ENCODE measurements around the gene NHSL2.
A peak's percentile ranks its signal among the peaks of the same experiment; 100 is the strongest.

NHSL2 gene

DNA sequence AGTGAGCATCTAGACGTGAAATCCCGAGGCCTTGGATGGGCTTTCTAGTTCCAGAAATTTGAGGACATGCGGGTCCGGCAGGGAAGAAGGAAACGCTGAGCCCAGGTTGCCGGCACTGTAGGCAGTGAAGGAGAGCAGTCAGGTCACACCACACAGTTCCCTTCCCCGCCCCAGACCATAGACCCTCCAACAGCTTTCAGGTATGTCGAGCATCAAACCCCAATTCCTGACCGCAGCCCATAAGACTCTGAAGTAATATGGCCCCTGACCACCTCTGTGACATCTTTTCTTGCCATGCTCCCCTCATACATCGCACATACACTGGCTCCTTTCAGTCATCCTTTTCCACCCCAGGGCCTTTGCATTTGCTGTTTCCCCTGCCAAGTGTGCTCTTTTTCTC lies 198.0 kb downstream of the NHSL2 start:
- DNase-seq (ENCODE audit: low spot score): no peak

DNA sequence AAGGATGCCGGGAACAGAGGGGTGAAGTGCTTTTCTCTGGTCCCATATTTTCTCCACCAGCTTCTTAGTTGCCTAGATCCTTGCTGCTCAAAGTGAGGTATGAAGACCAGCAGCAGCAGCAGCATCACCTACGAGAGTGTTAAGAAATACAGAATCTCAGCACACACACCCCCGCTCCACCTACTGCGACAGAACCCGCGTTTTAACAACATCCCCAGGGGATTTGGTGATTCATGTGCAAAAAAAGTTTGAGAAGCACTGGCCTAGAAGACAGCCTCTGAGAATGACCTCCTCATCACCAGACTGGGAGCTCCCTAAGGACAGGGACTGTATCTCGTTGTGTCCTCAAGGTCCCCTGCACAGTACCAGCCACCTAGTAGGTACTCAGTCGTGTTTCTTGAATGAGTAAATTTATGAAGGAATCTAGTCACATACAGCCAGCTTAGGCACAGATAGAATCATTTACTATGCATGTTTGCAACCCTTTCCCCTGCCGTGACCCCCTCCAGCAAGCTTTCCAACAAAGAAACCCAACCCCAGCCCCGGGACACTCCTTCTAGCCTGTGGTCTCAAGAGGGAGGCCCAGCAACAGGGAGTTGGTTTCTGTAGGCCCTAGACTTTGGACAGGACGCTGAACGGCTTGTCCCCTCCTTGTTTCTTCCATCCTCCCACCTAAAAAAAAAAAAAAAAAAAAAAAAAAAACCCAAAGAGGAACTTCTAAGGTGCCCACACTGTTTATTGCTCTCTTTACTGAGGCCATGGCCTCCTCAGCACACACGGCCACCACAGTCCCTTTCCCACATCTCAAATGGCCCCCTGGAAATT lies 199.6 kb downstream of the NHSL2 start:
- no peak for DNase-seq (ENCODE audit: low spot score)

DNA sequence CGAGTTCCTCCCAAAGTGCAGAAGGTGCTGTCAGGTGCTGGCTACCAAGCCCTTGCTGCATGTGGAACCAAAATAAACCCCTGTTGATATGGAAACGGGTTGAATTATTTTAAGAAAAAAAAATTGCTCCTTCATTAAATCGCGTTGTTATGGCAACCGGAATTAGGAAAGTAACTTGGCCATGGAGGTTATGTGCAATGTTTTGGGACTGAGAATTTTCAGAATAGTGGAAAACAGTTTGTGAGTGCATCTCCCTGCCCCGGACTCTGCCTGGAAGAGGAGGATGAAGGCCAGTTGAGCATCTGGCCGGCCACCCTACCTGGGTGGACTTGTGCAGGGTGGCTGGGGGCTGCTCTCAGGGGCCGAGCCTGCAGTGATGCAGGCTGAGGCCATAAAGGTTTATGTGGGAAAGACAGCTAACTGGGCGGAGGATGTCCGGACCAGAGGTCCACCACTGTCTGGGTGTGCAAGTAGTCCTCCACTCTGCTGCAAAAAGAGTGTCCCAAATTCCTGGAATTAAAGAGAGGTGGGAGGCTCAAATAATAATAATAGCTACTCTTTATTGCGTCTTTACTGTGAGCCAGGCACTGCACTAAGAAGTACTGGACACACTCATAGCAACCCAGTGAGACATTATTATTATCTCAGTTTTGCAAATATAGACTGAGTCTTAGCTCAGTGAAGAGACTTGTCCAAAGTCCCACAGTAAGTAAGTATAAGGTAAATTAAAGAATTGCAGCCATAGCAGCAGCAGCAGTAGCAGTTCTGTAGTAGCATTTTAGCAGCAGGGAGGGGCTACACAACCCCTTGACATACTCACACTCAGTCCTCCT lies 200.4 kb downstream of the NHSL2 start:
- no peak for DNase-seq (ENCODE audit: low spot score)

DNA sequence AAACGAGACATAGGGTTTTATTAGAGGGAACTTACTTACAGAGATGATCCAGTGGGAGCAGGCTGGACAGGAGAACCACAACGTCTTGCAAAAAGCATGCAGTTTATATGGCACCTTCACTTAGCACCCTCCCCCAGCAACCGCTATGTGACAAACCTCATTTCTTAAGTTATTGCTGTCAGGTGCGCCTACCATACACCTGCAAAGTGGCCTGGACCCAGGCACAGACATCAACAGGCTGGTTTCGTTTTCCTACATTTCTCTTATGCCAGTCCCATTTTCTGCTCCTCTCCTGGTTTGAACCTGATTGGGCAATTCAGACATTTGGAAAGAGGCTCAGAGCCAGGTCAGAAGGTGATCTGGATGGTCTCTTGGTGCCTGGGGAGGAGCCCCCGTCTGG lies 202.8 kb downstream of the NHSL2 start:
- no peak for DNase-seq (ENCODE audit: low spot score)

DNA sequence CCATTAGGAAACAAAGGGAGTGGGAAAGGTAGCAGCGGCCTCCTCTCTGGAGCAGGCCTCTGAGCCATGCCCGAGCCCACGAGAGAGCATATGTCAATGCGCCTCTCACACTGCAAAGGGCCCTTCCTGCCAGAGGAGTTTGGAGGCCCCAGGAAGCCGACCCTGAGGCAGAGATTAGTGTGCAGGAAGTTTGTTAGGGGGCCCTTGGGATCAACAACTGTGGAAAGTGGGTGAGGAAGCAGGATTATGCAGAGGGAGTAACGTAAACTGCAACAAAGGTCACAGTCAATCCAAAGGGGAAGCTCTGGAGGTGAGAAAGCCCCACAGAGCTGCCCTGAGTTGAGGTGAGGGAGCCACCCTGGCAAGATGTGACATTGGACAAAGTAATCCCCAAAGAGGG lies 203.7 kb downstream of the NHSL2 start:
- DNase-seq (ENCODE audit: low spot score): no peak

DNA sequence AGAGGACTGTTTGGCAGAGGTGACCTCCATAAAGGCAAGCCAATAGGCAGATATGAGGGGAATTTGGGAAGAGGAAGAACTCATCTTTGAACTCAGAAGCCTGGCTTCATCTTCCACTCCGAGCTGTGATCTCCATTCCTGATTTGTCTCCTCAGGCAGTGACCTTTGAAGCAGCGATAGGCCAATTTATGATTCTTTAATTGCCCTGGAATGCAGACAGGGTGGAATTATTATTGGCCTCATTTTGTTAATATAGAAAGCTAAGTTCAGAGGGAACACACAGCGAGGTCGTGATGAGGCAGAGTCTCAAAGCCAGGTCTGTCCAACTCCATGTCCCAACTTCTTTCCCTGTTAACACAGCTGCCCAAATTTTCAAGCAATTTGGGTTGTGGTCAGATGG lies 204.2 kb downstream of the NHSL2 start:
- no peak for DNase-seq (ENCODE audit: low spot score)

DNA sequence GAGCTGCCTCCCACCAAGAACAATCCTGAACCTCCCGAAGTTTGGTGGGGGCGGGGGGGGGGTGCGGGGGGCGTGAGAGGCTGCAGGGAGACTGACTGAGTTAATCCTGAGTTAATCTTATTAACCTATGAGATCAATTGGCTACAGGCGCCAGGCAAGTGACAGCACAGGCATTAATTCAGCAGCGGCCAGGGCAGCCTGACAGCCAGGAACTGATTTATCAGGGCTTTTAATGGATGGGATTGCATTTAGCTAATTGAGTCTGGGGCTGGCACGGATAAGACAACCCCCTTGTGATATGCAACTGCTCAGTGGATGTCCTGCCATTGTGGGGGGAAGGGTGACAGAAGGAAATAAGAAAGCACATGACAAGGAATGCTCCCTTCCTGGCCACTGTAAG lies 204.7 kb downstream of the NHSL2 start:
- no peak for DNase-seq (ENCODE audit: low spot score)

DNA sequence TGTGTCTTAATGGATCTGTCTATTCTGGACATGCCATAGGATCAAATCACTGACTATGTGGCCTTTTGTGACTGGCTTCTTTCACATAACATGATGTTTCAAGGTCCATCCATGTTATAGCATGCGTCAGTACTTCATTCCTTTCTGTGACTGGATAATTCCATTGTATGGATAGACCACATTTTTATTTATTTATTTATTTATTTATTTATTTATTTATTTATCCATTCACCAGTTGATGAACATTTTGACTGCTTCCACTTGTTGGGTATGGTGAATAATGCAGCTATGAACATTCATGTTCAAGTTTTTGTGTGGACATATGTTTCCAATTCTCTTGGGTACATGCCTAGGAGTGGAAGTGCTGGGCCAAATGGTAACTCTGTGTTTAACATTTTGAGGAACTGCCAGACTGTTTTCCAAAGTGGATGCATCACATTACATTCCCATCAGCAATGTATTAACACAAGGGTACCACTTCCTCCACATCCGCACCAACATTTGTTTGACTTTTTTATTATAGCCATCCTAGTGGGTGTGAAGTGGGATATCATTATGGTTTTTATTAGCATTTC lies 207.1 kb downstream of the NHSL2 start:
- DNase-seq (ENCODE audit: low spot score): no peak

DNA sequence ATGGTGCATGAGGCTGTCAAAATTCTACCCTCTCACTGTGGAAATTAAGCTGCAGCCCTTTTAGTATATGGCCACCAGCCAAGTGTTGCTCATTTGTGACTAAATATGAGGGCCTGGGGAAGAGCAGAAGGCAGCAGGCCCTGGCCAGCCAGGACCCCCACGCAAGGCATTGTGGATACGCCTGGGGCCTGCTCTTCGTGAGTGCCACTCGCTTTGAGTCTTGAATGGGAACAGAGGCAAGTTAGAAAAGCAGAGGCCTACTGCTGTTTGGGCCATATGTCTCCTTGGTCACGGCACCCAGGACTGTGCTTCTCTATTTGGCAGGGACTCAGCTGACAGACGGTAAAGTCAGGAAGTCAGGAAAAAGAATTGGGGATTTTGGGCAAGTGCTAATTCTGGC lies 210.2 kb downstream of the NHSL2 start:
- DNase-seq (ENCODE audit: low spot score): no peak

DNA sequence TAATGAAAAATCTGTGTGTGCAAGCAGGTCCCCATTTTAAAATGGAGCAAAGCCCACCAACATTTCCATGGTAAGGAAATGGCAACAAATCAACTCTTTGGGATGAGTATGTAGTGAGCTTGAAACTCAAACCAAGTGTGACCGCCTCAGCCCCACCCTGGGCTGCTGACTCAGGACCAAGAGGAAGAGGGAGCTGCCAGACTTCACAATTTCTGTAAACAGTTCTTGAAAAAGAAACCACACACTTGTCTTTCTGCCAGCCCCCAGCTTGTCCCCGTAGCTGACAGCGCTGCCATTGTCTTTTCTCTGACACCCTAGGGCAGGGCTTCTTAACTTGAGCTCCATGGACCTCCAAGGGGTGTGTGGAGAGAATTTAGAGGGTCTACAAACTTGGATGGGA lies 210.7 kb downstream of the NHSL2 start:
- DNase-seq (ENCODE audit: low spot score): peak; percentile 83

DNA sequence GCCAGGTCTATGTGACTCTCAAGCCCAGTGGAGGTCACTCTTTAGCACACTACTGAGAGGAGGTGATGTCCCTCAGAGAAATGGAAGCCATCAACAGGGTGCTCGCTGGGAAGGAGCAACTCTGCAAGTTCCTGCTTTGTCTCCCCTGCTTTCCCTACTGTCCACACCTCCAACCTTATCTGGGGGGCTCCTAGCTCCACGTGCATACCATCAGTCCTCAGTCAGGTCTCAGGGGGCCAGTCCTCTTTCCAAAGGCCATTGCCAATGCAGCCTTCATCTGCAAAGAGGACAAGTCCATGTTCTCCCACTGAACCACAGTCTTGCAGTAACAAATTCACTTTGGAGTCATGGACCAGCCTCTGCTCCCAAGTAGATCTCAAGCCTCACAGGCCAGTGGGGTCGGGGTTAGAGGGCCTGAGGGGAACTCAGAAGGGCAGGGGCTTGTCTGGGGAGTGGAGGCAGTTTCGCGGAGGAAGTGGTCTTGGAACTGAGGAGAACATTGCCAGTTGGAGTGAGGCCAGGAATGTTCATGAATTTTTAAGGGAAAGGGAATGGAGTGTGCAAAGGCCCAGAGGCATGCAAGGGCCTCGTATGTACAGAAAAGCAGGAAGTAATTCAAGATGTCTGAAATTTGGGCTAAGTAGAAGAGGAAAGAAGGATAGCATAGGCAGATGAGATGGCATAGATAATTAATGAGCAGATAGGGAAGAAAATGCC lies 212.1 kb downstream of the NHSL2 start:
- no peak for DNase-seq (ENCODE audit: low spot score)

DNA sequence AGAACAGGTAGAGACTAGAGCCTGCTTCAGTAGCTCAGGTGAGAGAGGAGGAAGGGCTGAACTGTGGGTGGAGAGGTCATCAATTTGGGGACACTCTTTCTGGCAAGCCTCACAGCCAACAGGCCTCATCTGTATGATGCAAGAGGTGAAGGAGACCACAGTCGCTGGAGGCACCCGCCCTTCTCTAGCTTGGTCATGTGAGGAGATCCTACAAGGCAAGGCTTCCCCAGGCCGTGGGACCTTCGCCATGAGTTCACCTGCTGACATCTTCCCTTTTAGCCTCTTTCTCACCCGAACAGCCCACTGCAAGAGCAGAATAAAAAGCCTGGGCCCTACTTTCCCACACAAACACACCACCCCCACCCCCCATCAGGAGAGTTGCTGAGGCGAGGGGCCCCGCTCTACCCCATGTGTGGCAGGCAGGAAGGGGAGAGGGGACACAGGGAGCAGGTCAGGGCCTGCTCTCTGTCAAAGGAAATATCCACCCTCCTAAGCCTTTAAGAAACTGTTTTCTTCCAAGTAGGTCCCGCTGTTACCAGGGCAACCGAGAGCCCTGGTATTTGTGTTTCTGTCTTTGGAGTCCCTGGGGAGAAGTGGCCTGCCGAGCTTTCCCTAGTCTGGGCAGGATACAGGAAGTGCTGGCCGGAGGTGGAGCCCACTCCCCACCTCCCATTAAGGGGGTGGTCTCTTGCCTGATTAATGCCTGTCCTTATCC lies 213.0 kb downstream of the NHSL2 start:
- DNase-seq (ENCODE audit: low spot score): peak; percentile 47

DNA sequence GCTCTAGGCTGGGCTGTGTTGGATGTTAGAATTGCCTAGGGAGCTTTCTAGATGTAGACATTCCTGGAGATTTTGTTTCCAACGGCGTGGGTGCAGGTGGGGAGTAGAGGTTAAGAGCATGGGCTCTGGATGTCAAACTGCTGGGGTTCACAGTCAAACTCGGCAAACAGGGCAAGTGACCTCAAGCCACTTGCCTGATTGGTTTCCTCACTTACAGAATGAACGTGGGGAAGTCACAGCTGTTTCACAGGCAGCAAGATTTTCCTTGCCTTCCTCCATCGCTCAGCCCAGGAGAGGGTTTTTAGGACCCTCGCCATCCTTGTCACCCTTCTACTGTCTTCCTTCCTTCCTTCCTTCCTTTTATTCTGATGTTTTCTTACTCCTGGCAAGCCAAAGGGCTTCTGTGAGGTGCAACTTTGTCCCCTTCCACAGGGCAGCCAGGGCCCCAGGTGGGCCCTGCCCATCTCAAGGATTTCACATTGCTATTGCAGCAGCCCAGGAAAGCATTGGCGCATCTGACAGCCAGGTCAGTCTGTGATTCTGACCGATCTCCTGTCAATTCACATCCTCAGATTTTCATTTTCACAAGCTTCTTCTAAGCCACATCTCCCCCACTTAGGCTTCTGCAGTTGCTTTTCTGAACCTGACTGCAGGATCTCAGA lies 214.0 kb downstream of the NHSL2 start:
- no peak for DNase-seq (ENCODE audit: low spot score)

DNA sequence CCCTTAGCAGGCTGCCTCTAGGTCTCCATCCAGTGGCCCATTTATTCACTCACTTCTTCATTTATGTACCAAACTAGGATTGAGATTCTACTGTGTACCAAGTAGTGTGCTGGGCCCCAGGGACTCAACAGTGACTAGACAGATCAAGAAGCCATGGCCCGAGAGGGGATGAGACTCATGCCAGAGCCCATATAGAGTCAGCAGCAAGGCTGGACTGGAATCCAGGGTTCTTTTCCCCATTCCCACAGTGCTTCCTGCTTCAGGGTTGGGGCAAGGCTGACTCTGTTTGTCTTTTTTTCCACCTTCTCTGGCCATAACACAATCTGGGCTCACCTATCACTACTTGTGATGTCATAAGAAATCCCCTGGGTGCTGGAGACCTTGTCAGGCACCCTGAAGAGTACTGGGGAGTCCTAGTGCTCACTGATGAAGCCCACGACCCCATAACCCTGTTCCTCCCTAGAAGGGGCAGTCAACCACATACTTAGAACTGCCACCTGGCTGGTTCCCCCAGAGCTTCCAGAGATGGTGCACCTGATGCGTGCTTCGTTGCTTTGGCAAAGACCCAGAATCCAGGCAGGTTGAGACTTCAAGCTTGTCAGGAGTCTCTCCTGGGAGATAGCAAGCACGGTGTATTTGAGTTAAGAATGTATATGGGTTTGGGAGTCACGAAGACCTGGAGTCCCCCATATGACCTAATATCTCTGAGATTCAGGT lies 214.8 kb downstream of the NHSL2 start:
- no peak for DNase-seq (ENCODE audit: low spot score)

DNA sequence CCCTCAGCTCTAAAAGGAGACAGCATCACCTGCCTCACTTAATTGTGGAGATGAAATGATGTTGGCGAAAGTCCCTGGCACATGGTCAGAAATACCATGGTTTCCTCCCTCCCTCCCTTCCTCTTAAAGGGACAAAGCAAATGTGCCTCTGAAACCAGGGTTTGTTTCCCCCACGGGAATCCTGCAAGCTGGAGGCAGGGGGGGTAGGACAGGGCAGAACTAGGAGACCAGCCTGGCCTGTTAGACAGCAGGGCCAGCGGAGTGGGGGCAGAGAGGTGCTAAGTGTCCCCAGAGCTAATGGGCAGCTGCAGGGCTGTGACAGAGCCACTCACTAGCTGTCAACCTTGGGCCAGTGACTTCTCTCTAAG lies 215.4 kb downstream of the NHSL2 start:
- no peak for DNase-seq (ENCODE audit: low spot score)

DNA sequence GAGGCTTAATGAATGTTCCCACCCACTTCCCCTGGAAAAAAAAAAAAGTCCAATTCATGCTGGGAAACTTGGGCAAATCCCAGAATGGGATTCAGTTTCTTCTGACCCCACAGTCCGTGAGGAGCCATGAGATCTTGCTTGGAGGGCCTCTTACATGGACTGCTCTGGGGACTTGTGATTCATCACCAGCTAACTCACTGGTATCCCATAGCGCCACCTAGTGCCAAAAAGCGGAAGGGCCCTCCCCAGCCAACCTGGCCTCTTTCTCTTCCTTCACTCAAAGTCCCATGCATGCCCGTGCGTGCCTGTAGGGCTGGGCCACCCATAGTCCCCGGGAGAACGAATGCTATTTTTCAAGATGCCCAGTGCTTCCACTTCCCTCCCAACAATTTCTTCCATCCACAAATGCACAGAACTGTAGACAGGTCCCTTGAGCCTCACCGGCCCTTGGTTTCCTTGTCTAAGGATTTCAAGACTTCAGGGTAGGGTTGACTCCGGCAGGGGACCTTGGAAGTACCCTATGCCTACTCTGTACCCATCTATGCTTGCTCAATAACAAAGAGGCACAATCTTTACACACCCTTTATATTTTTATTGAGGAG lies 216.0 kb downstream of the NHSL2 start:
- DNase-seq (ENCODE audit: low spot score): peak; percentile 81

DNA sequence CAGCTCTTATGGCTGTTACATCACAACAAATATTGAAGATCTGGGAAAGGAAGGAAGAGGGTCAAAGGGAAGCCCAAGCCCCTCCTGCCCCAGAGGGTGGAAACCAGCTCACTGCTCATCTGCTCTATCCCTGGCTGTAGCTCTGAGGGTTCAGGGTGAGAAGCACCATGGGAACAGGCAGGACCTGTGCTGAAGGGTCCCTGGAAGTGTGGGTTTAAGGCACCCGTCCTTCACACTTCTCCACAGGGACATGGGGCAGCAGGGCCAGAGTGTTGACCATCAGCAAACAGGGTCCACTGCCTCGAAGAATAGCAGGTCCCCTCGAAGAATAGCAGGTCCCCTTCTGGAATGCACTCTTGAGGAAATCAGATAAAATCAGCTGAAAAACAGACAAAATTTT lies 216.7 kb downstream of the NHSL2 start:
- no peak for DNase-seq (ENCODE audit: low spot score)

DNA sequence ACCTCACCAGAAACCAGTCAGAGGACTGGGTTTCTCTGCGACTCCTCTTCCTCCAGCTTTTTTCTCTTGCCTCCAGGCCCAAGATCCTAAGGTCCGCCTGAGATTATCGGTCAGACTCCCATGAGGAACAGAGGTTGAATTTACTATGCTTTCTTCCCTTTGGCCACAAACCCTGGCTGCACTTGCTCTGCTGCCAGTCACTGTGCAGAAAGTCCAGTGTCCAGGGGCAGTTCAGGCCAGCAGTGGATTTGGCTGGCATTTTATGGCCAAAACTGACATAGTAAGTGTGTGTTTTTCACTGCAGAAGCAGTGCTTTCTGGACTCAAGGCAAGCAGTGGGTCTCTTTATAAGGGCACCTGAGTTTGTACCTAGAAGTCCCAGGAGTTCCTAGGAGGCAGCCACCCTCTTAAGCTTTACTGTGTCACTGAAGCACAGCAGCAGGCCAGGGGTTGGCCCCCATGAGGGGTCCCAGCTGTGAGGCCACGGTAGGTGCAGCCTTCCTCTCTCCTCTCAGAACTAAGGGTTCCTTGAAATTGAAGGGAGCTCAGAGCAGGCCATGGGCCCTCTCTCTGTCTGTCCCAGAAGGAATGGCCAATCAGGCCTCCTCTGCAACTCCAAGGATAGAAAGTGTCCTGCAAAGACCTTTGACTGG lies 217.7 kb downstream of the NHSL2 start:
- DNase-seq (ENCODE audit: low spot score): no peak

DNA sequence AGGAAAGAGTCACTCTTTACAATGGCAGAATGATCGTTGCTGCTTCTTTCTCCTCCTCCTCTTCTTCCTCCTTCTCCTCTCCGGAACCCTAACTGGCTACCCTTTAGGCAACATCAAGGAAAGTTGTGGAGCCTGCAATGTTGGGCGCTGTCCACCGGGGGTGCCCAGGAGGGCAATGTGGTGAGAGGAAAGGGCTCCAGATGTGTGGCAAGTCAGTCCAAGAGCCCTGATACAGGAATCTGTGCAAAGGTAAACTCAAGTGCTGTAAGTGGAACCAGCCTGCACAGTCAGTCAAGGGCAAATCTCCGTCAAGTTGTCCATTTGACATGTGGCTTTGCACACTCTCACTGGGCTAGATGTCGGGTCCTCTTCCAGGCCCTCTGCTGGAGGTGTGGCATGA lies 218.2 kb downstream of the NHSL2 start:
- peak; percentile 20 for DNase-seq (ENCODE audit: low spot score)

DNA sequence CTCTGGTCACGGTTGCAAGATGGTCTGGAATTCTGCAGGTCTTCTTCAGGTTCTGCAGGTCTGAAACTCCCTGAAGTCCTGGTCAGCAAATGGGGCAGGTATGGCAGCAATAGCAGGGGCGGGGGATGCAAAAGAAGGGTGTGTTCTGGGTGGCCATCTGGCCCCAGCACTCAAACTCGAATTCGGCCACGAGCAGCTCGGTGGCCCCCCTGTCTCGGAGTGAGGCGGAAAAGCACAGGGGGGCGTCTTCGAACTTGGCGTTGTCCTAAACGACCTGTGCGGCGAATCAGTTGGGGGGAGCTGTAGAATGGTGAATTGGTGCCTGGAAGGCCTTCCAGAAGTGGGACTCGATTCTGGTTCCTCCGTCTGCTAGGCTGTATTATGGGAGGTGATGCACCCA lies 219.0 kb downstream of the NHSL2 start:
- no peak for DNase-seq (ENCODE audit: low spot score)
